OCI-LY1 (cell line): ENCODE measurements around the gene NOSTRIN.

Experiments
- EZH2 ChIP-seq: fragments of 200-600 bp; sonication (generic), shearing (Covaris generic); IDR thresholded peaks from 2 replicates; pipeline ENCODE4 v1.8.0; 2017; ENCODE audit warnings: borderline replicate concordance, mixed run types, mild to moderate bottlenecking, antibody characterized with exemption, low read length, moderate library complexity, mixed read lengths
- TF ChIP-seq, protein P1 (sequence below): fragments of 200-600 bp; sonication (generic), shearing (Covaris generic); IDR thresholded peaks from 2 replicates; pipeline ENCODE4 v1.5.1; 2017; ENCODE audit warnings: mild to moderate bottlenecking, antibody characterized with exemption, low read length, moderate library complexity, mixed read lengths

DNA sequence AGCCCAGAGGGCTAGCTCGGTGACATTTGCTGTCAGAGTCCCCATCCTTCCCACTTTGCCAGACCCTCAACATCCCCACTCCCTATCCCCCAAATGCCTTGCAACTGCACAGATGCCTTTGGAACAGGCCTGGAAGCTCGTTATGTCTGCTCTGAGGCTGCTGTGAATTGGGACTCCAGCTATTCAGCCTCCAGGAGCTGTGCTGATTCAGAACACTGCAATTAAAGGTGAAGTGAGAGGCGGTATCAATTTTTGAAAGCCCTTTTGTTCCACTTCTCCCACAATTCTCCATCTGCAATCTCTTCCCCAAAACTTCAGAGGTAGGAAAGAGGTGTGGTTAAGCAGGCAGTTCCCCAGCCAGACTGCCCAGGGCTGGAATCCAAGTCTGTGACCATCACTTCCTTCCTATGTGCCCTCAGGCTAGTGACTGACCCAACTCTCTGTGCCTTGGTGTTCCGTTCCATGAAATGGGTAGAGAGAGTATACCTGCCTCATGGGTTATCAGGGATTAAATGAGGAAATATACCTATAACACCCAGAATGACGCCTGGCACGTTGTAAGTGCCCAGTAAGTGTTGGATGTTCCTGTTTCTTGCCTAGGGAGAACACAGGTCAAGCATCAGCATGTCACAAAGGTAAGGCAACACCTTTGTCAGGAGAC is 17.5 kb downstream of the NOSTRIN start:
- TF ChIP-seq, protein P1, sequence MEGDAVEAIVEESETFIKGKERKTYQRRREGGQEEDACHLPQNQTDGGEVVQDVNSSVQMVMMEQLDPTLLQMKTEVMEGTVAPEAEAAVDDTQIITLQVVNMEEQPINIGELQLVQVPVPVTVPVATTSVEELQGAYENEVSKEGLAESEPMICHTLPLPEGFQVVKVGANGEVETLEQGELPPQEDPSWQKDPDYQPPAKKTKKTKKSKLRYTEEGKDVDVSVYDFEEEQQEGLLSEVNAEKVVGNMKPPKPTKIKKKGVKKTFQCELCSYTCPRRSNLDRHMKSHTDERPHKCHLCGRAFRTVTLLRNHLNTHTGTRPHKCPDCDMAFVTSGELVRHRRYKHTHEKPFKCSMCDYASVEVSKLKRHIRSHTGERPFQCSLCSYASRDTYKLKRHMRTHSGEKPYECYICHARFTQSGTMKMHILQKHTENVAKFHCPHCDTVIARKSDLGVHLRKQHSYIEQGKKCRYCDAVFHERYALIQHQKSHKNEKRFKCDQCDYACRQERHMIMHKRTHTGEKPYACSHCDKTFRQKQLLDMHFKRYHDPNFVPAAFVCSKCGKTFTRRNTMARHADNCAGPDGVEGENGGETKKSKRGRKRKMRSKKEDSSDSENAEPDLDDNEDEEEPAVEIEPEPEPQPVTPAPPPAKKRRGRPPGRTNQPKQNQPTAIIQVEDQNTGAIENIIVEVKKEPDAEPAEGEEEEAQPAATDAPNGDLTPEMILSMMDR: no peak
- no peak for TF ChIP-seq EZH2
